NT2/D1 (cell line): ENCODE measurements around the gene CAPN15.
A peak's percentile ranks its signal among the peaks of the same experiment; 100 is the strongest.

Experiments
- DNase-seq: peaks from one replicate; pipeline ENCODE4 v3.0.0-alpha.2; 2011; ENCODE audit warnings: low read depth, low spot score
- H3K27me3 ChIP-seq: 2 replicates; pipeline ENCODE4 v1.6.0; 2011; ENCODE audit warnings: mild to moderate bottlenecking; ENCODE audit not compliant: insufficient read length, insufficient read depth
- H3K36me3 ChIP-seq: 2 replicates; pipeline ENCODE4 v1.6.1; 2011; ENCODE audit warnings: mild to moderate bottlenecking, low read length, mixed read lengths; ENCODE audit not compliant: insufficient read depth, insufficient read length
- H3K4me1 ChIP-seq: 2 replicates; pipeline ENCODE4 v1.5.1; 2011; ENCODE audit not compliant: insufficient read depth, insufficient read length
- H3K4me3 ChIP-seq: 2 replicates; pipeline ENCODE4 v1.5.1; 2011; ENCODE audit warnings: low read depth; ENCODE audit not compliant: insufficient read length
- H3K9ac ChIP-seq: 2 replicates; pipeline ENCODE4 v1.6.0; 2011; ENCODE audit warnings: low read depth; ENCODE audit not compliant: insufficient read length
- H3K9me3 ChIP-seq: 2 replicates; pipeline ENCODE4 v1.5.1; 2011; ENCODE audit warnings: mild to moderate bottlenecking, low read length; ENCODE audit not compliant: insufficient read depth
- SUZ12 ChIP-seq: IDR thresholded peaks from 2 replicates; pipeline ENCODE4 v1.6.1; 2011; ENCODE audit not compliant: insufficient read length, insufficient read depth; ENCODE audit errors: extremely low read depth
- YY1 ChIP-seq: IDR thresholded peaks from 2 replicates; pipeline ENCODE4 v1.6.1; 2011; ENCODE audit not compliant: insufficient read length, insufficient read depth
- ZNF274 ChIP-seq: IDR thresholded peaks from 2 replicates; pipeline ENCODE4 v1.6.1; 2011; ENCODE audit warnings: mild to moderate bottlenecking, low read depth, low read length

Gene CAPN15

GRCh38 chr16:577796-578195 lies 50.3 kb downstream of the CAPN15 start:
- no peak for DNase-seq
- Histone ChIP-seq H3K27me3 (no peaks in the 10 kb centered on the region), H3K9ac (no peak overlapping the region), H3K36me3 (peaks cover 61% of the 10 kb centered on the region), H3K4me1 (peaks cover 14% of the 10 kb centered on the region), H3K4me3 (no peak overlapping the region), H3K9me3 (no peaks in the 10 kb centered on the region)
- TF ChIP-seq SUZ12: no peak
- no peak for TF ChIP-seq YY1
- no peak for TF ChIP-seq ZNF274

GRCh38 chr16:578232-578869 lies 50.8 kb downstream of the CAPN15 start:
- no peak for TF ChIP-seq ZNF274
- TF ChIP-seq YY1: no peak
- no peak for TF ChIP-seq SUZ12
- Histone ChIP-seq H3K4me3 (no peak overlapping the region), H3K9ac (no peak overlapping the region), H3K36me3 (peaks cover 61% of the 10 kb centered on the region), H3K9me3 (no peaks in the 10 kb centered on the region), H3K4me1 (peaks cover 17% of the 10 kb centered on the region), H3K27me3 (no peaks in the 10 kb centered on the region)
- no peak for DNase-seq

- H3K27me3 ChIP-seq: no peaks in the 10 kb centered on the region
- TF ChIP-seq YY1 (no peak), ZNF274 (no peak), SUZ12 (no peak)
- H3K4me1 ChIP-seq: peaks cover 14% of the 10 kb centered on the region
- no peak for DNase-seq
- H3K4me3 ChIP-seq: no peak overlapping the region
- H3K36me3 ChIP-seq: peaks cover 55% of the 10 kb centered on the region
- H3K9ac ChIP-seq: no peak overlapping the region
- H3K9me3 ChIP-seq: no peaks in the 10 kb centered on the region
Observed at GRCh38 chr16:578870-579405, 51.4 kb downstream of the CAPN15 start.

GRCh38 chr16:580141-580945 lies 52.8 kb downstream of the CAPN15 start:
- no peak overlapping the region for H3K9ac ChIP-seq
- peaks cover 1% of the 10 kb centered on the region for H3K27me3 ChIP-seq
- no peak overlapping the region for H3K4me3 ChIP-seq
- H3K36me3 ChIP-seq: peaks cover 41% of the 10 kb centered on the region
- no peaks in the 10 kb centered on the region for H3K9me3 ChIP-seq
- no peak for DNase-seq
- peaks cover 16% of the 10 kb centered on the region for H3K4me1 ChIP-seq
- TF ChIP-seq YY1: no peak
- TF ChIP-seq ZNF274: no peak
- TF ChIP-seq SUZ12: no peak

- H3K4me3 ChIP-seq: no peak overlapping the region
- no peak overlapping the region for H3K9ac ChIP-seq
- peaks cover 16% of the 10 kb centered on the region for H3K4me1 ChIP-seq
- no peak for TF ChIP-seq YY1
- H3K9me3 ChIP-seq: no peaks in the 10 kb centered on the region
- peaks cover 8% of the 10 kb centered on the region for H3K27me3 ChIP-seq
- peaks cover 34% of the 10 kb centered on the region for H3K36me3 ChIP-seq
- no peak for DNase-seq
Observed at GRCh38 chr16:580946-581498, 53.5 kb downstream of the CAPN15 start.

- TF ChIP-seq ZNF274: no peak
- TF ChIP-seq YY1: no peak
- TF ChIP-seq SUZ12: no peak
- H3K4me1 ChIP-seq: peaks cover 21% of the 10 kb centered on the region
- peaks cover 20% of the 10 kb centered on the region for H3K27me3 ChIP-seq
- no peak overlapping the region for H3K4me3 ChIP-seq
- no peak overlapping the region for H3K9ac ChIP-seq
- DNase-seq: no peak
- H3K36me3 ChIP-seq: peaks cover 26% of the 10 kb centered on the region
- no peaks in the 10 kb centered on the region for H3K9me3 ChIP-seq
Observed at GRCh38 chr16:582218-582613, 54.7 kb downstream of the CAPN15 start.

- peak overlapping the region; percentile 32 for H3K9ac ChIP-seq
- DNase-seq: no peak
Observed at GRCh38 chr16:582614-583331, 55.3 kb downstream of the CAPN15 start.

More at GRCh38 chr16:582614-583331, 55.3 kb downstream of the CAPN15 start:
- Histone ChIP-seq H3K4me1 (peaks cover 24% of the 10 kb centered on the region), H3K27me3 (peaks cover 20% of the 10 kb centered on the region), H3K9me3 (no peaks in the 10 kb centered on the region), H3K4me3 (no peak overlapping the region), H3K36me3 (peaks cover 27% of the 10 kb centered on the region)
- no peak for TF ChIP-seq ZNF274
- TF ChIP-seq YY1: no peak
- TF ChIP-seq SUZ12: no peak
